ENCODE results near the gene GOLM1. TPM values are rescaled to one million over a fixed set of nuclear protein-coding genes. Genes with fewer than 3 reads are reported as not detected.

The GOLM1 gene
- total and polyA plus RNA-seq, 2 donors (not counting 3 experiments of a cell fraction or from before 2014, with no cell fraction given): 49.8 to 108 TPM

DNA sequence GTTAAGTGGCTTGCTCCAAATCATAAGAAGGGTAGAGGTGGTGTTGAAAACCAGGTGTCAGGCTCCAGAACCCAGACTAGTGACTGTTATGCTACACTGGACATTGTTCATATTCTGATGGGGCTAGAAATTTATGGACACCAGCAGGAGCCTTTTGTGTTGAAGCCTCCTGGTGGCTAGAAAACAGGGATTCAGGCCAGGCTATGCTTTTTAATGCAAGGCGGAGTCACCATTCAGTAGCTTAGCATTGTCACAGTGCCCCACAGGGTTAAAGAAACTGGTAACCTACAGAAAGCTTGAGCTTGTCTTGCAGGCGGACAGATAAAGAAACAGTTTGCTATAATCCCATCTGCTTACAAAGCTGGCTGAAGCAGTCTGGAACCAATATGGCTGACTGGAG is 23.0 kb upstream of the GOLM1 start:
- no peaks in the 10 kb centered on the region for H3K36me3 ChIP-seq (ENCODE audit: control insufficient read depth in 2 of 2, extremely low read depth in 1 of 2, insufficient read depth in 2 of 2, low read length in 2 of 2)
- no peak for FAIRE-seq
- no peaks in the 10 kb centered on the region for H3K79me2 ChIP-seq (ENCODE audit: control insufficient read depth, insufficient read depth, low read length)
- CTCF ChIA-PET: interaction anchor here (0.8 kb wide), 1 partner anchor 85 kb away, joined by 4 read pairs; no protein-coding TSS in a partner anchor
- H3K9me1 ChIP-seq (replicated peaks; ENCODE audit: control insufficient read depth, extremely low read depth, insufficient read depth, low read length): no peaks in the 10 kb centered on the region
- no peak for TF ChIP-seq JUN (IDR thresholded peaks at IDR 0.05; ENCODE audit: borderline replicate concordance, insufficient read depth, insufficient read length, low read depth)
- no peak for TF ChIP-seq EZH2 (IDR thresholded peaks at IDR 0.05; ENCODE audit: borderline replicate concordance, low read depth, low read length, severe bottlenecking)
- TF ChIP-seq GATA2 (IDR thresholded peaks at IDR 0.05; ENCODE audit: insufficient read depth, insufficient read length, low read depth, low read length): no peak
- no peak for TF ChIP-seq POLR2A (IDR thresholded peaks at IDR 0.05; ENCODE audit: low read depth, low read length)
- TF ChIP-seq POLR2AphosphoS5 (IDR thresholded peaks at IDR 0.05; ENCODE audit: insufficient read depth, low read depth, low read length): no peak
- no peak for TF ChIP-seq MYC (IDR thresholded peaks at IDR 0.05; ENCODE audit: low read depth, low read length)
- H3K4me2 ChIP-seq (ENCODE audit: insufficient read depth, low read length): no peak overlapping the region
- no peaks in the 10 kb centered on the region for H3K9me3 ChIP-seq (replicated peaks; ENCODE audit: control insufficient read depth, insufficient read depth, low read length)
- POLR2A ChIA-PET: no interaction called here
- no peak overlapping the region for H2AFZ ChIP-seq (ENCODE audit: low read depth, low read length)
- H3K27me3 ChIP-seq (ENCODE audit: control insufficient read depth in 2 of 2, insufficient read depth in 2 of 2, low read length in 2 of 2): peaks cover 0 to 1% of the 10 kb centered on the region in 2 experiments
- H3K27ac ChIP-seq (ENCODE audit: insufficient read depth, low read depth, low read length): no peak overlapping the region
- no peaks in the 10 kb centered on the region for H4K20me1 ChIP-seq (replicated peaks; ENCODE audit: control insufficient read depth, extremely low read depth, insufficient read depth, low read length)
- H3K4me1 ChIP-seq (ENCODE audit: control insufficient read depth, extremely low read depth, insufficient read depth, low read length): no peaks in the 10 kb centered on the region
- H3K4me3 ChIP-seq (replicated peaks in 1 of 3; ENCODE audit: insufficient read depth in 1 of 3, low read depth in 1 of 3, low read length in 3 of 3): no peak overlapping the region
- BruUV-seq (replicated peaks): no TSS peak
- dilution Hi-C loops (cut with MboI; ENCODE audit: extremely low pct_ligation_motif_present, low sequenced_read_pairs): no loop called here
- no peak for DNase-seq (ENCODE audit: low read depth, low spot score)
- H3K9ac ChIP-seq (replicated peaks; ENCODE audit: extremely low read depth, insufficient read depth, low read length): no peak overlapping the region
- intact Hi-C loops (cut with micrococcal nuclease): loop anchor here (1.0 kb wide), 1 partner anchor 87 kb away; no protein-coding TSS in a partner anchor

DNA sequence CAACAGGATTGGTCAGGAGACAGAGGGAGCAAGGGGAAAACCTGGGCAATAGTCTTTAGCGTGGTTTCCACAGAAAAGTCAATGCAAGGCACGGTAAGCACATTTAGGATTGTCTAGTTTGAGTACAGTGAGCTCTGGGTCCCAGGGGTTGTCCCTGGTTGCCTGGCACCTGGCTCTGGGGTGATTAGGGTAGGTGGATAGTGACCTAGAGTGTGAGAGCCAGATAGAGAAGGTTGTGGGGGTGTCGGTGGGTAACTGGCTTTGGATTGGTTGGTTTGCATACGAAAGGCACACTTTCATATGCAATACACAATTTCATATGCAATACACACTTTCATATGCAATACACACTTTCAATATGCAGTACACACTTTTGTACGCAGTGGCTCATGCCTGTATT is 20.1 kb upstream of the GOLM1 start:
- H4K20me1 ChIP-seq (replicated peaks; ENCODE audit: control insufficient read depth, extremely low read depth, insufficient read depth, low read length): no peaks in the 10 kb centered on the region
- intact Hi-C loops (cut with micrococcal nuclease): no loop called here
- no peaks in the 10 kb centered on the region for H3K9me1 ChIP-seq (replicated peaks; ENCODE audit: control insufficient read depth, extremely low read depth, insufficient read depth, low read length)
- no peak overlapping the region for H3K4me2 ChIP-seq (ENCODE audit: insufficient read depth, low read length)
- no peaks in the 10 kb centered on the region for H3K79me2 ChIP-seq (ENCODE audit: control insufficient read depth, insufficient read depth, low read length)
- peaks cover 0 to 1% of the 10 kb centered on the region in 2 experiments for H3K27me3 ChIP-seq (ENCODE audit: control insufficient read depth in 2 of 2, insufficient read depth in 2 of 2, low read length in 2 of 2)
- no peaks in the 10 kb centered on the region for H3K9me3 ChIP-seq (replicated peaks; ENCODE audit: control insufficient read depth, insufficient read depth, low read length)
- DNase-seq (ENCODE audit: low read depth, low spot score) (no peak), FAIRE-seq (no peak)
- no peak for TF ChIP-seq MYC (IDR thresholded peaks at IDR 0.05; ENCODE audit: low read depth, low read length)
- no peak for TF ChIP-seq EZH2 (IDR thresholded peaks at IDR 0.05; ENCODE audit: borderline replicate concordance, low read depth, low read length, severe bottlenecking)
- TF ChIP-seq GATA2 (IDR thresholded peaks at IDR 0.05; ENCODE audit: insufficient read depth, insufficient read length, low read depth, low read length): no peak
- no peak for TF ChIP-seq JUN (IDR thresholded peaks at IDR 0.05; ENCODE audit: borderline replicate concordance, insufficient read depth, insufficient read length, low read depth)
- TF ChIP-seq, protein P1, sequence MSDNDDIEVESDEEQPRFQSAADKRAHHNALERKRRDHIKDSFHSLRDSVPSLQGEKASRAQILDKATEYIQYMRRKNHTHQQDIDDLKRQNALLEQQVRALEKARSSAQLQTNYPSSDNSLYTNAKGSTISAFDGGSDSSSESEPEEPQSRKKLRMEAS (IDR thresholded peaks at IDR 0.05; ENCODE audit: insufficient read depth, insufficient read length): no peak
- no peak for TF ChIP-seq POLR2AphosphoS5 (IDR thresholded peaks at IDR 0.05; ENCODE audit: insufficient read depth, low read depth, low read length)
- TF ChIP-seq, protein P2, sequence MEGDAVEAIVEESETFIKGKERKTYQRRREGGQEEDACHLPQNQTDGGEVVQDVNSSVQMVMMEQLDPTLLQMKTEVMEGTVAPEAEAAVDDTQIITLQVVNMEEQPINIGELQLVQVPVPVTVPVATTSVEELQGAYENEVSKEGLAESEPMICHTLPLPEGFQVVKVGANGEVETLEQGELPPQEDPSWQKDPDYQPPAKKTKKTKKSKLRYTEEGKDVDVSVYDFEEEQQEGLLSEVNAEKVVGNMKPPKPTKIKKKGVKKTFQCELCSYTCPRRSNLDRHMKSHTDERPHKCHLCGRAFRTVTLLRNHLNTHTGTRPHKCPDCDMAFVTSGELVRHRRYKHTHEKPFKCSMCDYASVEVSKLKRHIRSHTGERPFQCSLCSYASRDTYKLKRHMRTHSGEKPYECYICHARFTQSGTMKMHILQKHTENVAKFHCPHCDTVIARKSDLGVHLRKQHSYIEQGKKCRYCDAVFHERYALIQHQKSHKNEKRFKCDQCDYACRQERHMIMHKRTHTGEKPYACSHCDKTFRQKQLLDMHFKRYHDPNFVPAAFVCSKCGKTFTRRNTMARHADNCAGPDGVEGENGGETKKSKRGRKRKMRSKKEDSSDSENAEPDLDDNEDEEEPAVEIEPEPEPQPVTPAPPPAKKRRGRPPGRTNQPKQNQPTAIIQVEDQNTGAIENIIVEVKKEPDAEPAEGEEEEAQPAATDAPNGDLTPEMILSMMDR (IDR thresholded peaks at IDR 0.05; ENCODE audit: extremely low read depth in 1 of 2, insufficient read depth in 1 of 2, low read depth in 1 of 2, low read length in 2 of 2): no peak
- no peak for TF ChIP-seq FOS (IDR thresholded peaks at IDR 0.05; ENCODE audit: borderline replicate concordance, insufficient read depth, low read length)
- TF ChIP-seq POLR2A (IDR thresholded peaks at IDR 0.05; ENCODE audit: low read depth, low read length): no peak
- no TSS peak for BruUV-seq (replicated peaks)
- no peak overlapping the region for H3K4me3 ChIP-seq (replicated peaks in 1 of 3; ENCODE audit: insufficient read depth in 1 of 3, low read depth in 1 of 3, low read length in 3 of 3)
- ChIA-PET CTCF (no interaction called here), POLR2A (no interaction called here)
- no peak overlapping the region for H3K27ac ChIP-seq (ENCODE audit: insufficient read depth, low read depth, low read length)
- dilution Hi-C loops (cut with MboI; ENCODE audit: extremely low pct_ligation_motif_present, low sequenced_read_pairs): no loop called here
- H3K4me1 ChIP-seq (ENCODE audit: control insufficient read depth, extremely low read depth, insufficient read depth, low read length): no peaks in the 10 kb centered on the region
- H3K36me3 ChIP-seq (ENCODE audit: control insufficient read depth in 2 of 2, extremely low read depth in 1 of 2, insufficient read depth in 2 of 2, low read length in 2 of 2): no peaks in the 10 kb centered on the region
- no peak overlapping the region for H2AFZ ChIP-seq (ENCODE audit: low read depth, low read length)
- H3K9ac ChIP-seq (replicated peaks; ENCODE audit: extremely low read depth, insufficient read depth, low read length): no peak overlapping the region
